ENCODE measurements around the gene C6orf47. TPM values are rescaled to one million over a fixed set of nuclear protein-coding genes. Genes with fewer than 3 reads are reported as not detected.
A peak's percentile ranks its signal among the peaks of the same experiment; 100 is the strongest.

The C6orf47 gene
- total and polyA plus RNA-seq, 2 of the 13 experiments (the other 11 are each of a cell fraction or from before 2014, with no cell fraction given): 1.7 to 18.1 TPM

DNA sequence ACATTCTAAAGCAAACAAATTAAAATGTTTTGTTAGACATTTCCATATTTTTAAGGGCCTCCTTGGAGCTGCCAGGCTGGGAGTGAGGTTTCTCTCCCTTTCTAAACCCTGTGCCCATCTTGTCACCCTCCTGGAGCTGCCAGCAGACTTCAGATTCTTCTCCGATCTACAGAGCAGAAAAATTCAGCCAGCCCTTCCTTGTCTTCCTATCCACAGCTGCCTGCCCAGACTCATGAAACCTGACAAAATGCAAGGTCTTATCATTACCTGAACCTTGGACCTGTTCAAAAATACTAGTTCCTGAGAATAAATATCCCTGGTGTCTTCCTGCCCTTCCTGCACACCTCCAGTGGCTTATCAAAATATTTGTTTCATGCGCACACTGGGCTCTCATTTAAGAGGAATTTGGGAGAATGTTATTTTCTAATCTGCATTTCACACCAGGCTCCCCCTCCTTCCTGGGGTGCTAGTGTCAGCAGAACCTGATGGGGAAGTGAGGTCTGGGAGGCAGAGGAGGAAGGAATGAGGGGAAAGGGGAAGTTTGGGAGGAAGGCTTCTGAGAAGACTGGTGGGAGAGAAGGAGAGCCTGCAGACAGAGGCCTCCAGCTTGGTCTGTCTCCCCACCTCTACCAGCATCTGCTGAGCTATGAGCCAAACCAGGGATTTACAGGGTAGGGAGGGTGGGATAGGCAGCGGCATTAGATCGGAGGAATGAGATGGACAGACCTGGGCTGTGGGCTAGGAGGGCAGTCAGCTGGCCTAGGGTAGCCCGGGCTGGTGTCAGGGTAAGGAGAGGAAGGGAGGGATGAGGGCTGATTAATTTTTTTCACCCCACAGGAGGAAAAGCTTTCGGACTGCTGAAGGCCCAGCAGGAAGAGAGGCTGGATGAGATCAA is 45.6 kb downstream of the C6orf47 start, which contains the start of gene AIF1:
Gene AIF1, plus strand, starts transcription at position 551 of the 895 bp plus-strand sequence. Its CDS starts 96 bp downstream, at position 647.
- peaks cover 41% of the 10 kb centered on the region for H3K4me1 ChIP-seq (ENCODE audit: insufficient read depth, low read length)
- H3K27ac ChIP-seq (ENCODE audit: extremely low read length, insufficient read depth, low read length): peak within 1 kb of the TSS; percentile 50
- H3K27me3 ChIP-seq (ENCODE audit: control insufficient read depth in 1 of 2, insufficient read depth in 2 of 2, low read length in 2 of 2): no peaks in the 10 kb centered on the region; a peak in 1 of 5 replicates
- TF ChIP-seq EP300 (IDR thresholded peaks at IDR 0.05; ENCODE audit: low read depth in 2 of 2, low read length in 2 of 2) (peak in 1 of 2 experiments; percentile 12; a peak in 1 of 4 replicates), EP300 (CRISPR knock-in tag; IDR thresholded peaks at IDR 0.05; ENCODE audit: borderline replicate concordance) (no peak), ZNF563 (CRISPR knock-in tag; IDR thresholded peaks at IDR 0.05) (no peak), HOXA9 (CRISPR knock-in tag; IDR thresholded peaks at IDR 0.05; ENCODE audit: borderline replicate concordance) (no peak), ZNF562 (CRISPR knock-in tag; IDR thresholded peaks at IDR 0.05; ENCODE audit: borderline replicate concordance) (no peak), HOXD1 (CRISPR knock-in tag; IDR thresholded peaks at IDR 0.05) (0 out of 2 replicates have a peak, but pooled peaks have one; percentile 27), RFXAP (CRISPR knock-in tag; IDR thresholded peaks at IDR 0.05; ENCODE audit: borderline replicate concordance) (0 out of 2 replicates have a peak, but pooled peaks have one; percentile 43), MIXL1 (CRISPR knock-in tag; IDR thresholded peaks at IDR 0.05) (no peak; the same call in 1 of the 2 replicates), ZNF234 (CRISPR knock-in tag; conservative IDR thresholded peaks at IDR 0.05) (no peak), ATRX (CRISPR knock-in tag; IDR thresholded peaks at IDR 0.05; ENCODE audit: borderline replicate concordance) (no peak), ZNF790 (CRISPR knock-in tag; IDR thresholded peaks at IDR 0.05; ENCODE audit: borderline replicate concordance) (no peak), KDM5B (CRISPR knock-in tag; IDR thresholded peaks at IDR 0.05; ENCODE audit: borderline replicate concordance) (0 out of 2 replicates have a peak, but pooled peaks have one; percentile 28), NFATC3 (CRISPR knock-in tag; IDR thresholded peaks at IDR 0.05) (0 out of 2 replicates have a peak, but pooled peaks have one; percentile 22), ZNF317 (CRISPR knock-in tag; IDR thresholded peaks at IDR 0.05) (0 out of 2 replicates have a peak, but pooled peaks have one; percentile 32), PAF1 (CRISPR knock-in tag; IDR thresholded peaks at IDR 0.05) (no peak), NKX3-1 (CRISPR knock-in tag; IDR thresholded peaks at IDR 0.05) (no peak)
- TF ChIP-seq, protein P1, sequence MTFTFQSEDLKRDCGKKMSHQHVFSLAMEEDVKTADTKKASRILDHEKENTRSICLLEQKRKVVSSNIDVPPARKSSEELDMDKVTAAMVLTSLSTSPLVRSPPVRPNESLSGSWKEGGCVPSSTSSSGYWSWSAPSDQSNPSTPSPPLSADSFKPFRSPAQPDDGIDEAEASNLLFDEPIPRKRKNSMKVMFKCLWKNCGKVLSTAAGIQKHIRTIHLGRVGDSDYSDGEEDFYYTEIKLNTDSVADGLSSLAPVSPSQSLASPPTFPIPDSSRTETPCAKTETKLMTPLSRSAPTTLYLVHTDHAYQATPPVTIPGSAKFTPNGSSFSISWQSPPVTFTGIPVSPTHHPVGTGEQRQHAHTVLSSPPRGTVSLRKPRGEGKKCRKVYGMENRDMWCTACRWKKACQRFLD (CRISPR knock-in tag; IDR thresholded peaks at IDR 0.05; ENCODE audit: borderline replicate concordance): no peak
- TF ChIP-seq, protein P2, sequence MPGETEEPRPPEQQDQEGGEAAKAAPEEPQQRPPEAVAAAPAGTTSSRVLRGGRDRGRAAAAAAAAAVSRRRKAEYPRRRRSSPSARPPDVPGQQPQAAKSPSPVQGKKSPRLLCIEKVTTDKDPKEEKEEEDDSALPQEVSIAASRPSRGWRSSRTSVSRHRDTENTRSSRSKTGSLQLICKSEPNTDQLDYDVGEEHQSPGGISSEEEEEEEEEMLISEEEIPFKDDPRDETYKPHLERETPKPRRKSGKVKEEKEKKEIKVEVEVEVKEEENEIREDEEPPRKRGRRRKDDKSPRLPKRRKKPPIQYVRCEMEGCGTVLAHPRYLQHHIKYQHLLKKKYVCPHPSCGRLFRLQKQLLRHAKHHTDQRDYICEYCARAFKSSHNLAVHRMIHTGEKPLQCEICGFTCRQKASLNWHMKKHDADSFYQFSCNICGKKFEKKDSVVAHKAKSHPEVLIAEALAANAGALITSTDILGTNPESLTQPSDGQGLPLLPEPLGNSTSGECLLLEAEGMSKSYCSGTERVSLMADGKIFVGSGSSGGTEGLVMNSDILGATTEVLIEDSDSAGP (CRISPR knock-in tag; IDR thresholded peaks at IDR 0.05; ENCODE audit: borderline replicate concordance): 0 out of 2 replicates have a peak, but pooled peaks have one; percentile 6
- TF ChIP-seq, protein P3, sequence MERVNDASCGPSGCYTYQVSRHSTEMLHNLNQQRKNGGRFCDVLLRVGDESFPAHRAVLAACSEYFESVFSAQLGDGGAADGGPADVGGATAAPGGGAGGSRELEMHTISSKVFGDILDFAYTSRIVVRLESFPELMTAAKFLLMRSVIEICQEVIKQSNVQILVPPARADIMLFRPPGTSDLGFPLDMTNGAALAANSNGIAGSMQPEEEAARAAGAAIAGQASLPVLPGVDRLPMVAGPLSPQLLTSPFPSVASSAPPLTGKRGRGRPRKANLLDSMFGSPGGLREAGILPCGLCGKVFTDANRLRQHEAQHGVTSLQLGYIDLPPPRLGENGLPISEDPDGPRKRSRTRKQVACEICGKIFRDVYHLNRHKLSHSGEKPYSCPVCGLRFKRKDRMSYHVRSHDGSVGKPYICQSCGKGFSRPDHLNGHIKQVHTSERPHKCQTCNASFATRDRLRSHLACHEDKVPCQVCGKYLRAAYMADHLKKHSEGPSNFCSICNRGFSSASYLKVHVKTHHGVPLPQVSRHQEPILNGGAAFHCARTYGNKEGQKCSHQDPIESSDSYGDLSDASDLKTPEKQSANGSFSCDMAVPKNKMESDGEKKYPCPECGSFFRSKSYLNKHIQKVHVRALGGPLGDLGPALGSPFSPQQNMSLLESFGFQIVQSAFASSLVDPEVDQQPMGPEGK (CRISPR knock-in tag; IDR thresholded peaks at IDR 0.05): no peak

More for the DNA sequence above, 45.6 kb downstream of the C6orf47 start, which contains the start of gene AIF1:
- no TSS peak for BruUV-seq (replicated peaks)
- Histone ChIP-seq H3K4me2 (ENCODE audit: low read depth, low read length) (peak within 1 kb of the TSS; percentile 91), H3K36me3 (replicated peaks in 1 of 2; ENCODE audit: control insufficient read depth in 1 of 2, insufficient read depth in 2 of 2, low read length in 2 of 2) (no peaks in the 10 kb centered on the region), H4K20me1 (ENCODE audit: insufficient read depth, low read length) (no peaks in the 10 kb centered on the region), H2AFZ (ENCODE audit: low read length) (peak within 1 kb of the TSS; percentile 34), H3K9me3 (ENCODE audit: low read length) (no peaks in the 10 kb centered on the region), H3K9ac (ENCODE audit: insufficient read depth, low read depth, low read length) (peak within 1 kb of the TSS; percentile 50), H3K4me3 (replicated peaks in 1 of 3; ENCODE audit: insufficient read depth in 1 of 3, low read depth in 2 of 3, low read length in 3 of 3) (peak within 1 kb of the TSS; percentile 38 to 66 (median 50)), H3K79me2 (ENCODE audit: insufficient read depth, low read length) (no peaks in the 10 kb centered on the region)
- POLR2A ChIA-PET: interaction anchor here (1.1 to 2.1 kb wide), 11 partner anchors 17 to 248 kb away, joined by 3 to 10 read pairs (median 3); partner anchors contain the start of genes APOM, BAG6, C6orf47 and DDX39B
- ATAC-seq (peak; percentile 53), DNase-seq (ENCODE audit: low spot score) (peak; percentile 53), FAIRE-seq (no peak)
- intact Hi-C loops (cut with micrococcal nuclease; ENCODE audit: unreplicated experiment): no loop called here
- in situ Hi-C loops (cut with HindIII; ENCODE audit: extremely low pct_ligation_motif_present, low pct_unique_long_range_greater_than_20kb): no loop called here
- WGBS (ENCODE audit: low lambda C conversion rate): 17% methylated on average over 6 of the region's 6 CpGs
- CTCF ChIA-PET (ENCODE audit: low intra/inter-chr PET ratio, low total read pairs): interaction anchor here (1.4 kb wide), 1 partner anchor 16 kb away, joined by 3 read pairs; no protein-coding TSS in a partner anchor

Data from HepG2 (cell line).